ENCODE results near the gene TRPM3. TPM values are rescaled to one million over a fixed set of nuclear protein-coding genes. Genes with fewer than 3 reads are reported as not detected.
A peak's percentile ranks its signal among the peaks of the same experiment; 100 is the strongest.

Gene TRPM3
- total and polyA plus RNA-seq, 5 donors = 0.38 to 2.2 (median 1.2) TPM

DNA sequence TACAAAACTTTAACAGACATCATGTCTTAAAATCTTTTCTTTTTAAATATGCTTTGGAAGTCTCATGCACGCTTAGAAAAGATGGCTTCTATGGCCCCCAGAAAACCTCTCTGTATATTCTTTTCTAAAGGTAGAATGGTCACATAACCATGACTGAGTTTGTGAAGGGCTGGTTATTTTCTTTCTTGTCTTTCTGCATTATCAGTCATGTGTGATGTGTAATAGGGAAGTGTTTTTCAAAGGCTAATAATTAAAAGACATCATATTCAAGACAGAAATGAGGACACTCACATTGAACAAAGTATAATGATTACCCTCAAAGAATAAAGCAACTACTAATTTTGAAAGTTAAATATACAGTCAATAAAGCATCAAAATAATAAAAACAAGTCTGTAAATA is 253.4 kb downstream of the TRPM3 start:
- no peaks in the 10 kb centered on the region for H3K27me3 ChIP-seq (ENCODE audit: control insufficient read depth, insufficient read depth)
- H3K4me1 ChIP-seq (ENCODE audit: control insufficient read depth, insufficient read depth, low read length) = no peaks in the 10 kb centered on the region
- intact Hi-C loops (cut with DNase I) = no loop called here
- ATAC-seq = no peak
- H3K27ac ChIP-seq (ENCODE audit: low read length) = no peak overlapping the region
- peak overlapping the region; percentile 71 for H3K4me3 ChIP-seq (ENCODE audit: low read length)
- H3K9me3 ChIP-seq (ENCODE audit: control insufficient read depth, low read length) = no peaks in the 10 kb centered on the region
- 32% methylated on average over 1 of the region's 1 CpG for WGBS
- DNase-seq = no peak

GRCh38 chr9:70865471-70865870 is 255.9 kb downstream of the TRPM3 start:
- no peak for ATAC-seq
- intact Hi-C loops (cut with DNase I) = no loop called here
- WGBS = 64% methylated on average over 2 of the region's 2 CpGs
- Histone ChIP-seq H3K27ac (ENCODE audit: low read length) (no peak overlapping the region), H3K4me1 (ENCODE audit: control insufficient read depth, insufficient read depth, low read length) (no peaks in the 10 kb centered on the region), H3K9me3 (ENCODE audit: control insufficient read depth, low read length) (no peaks in the 10 kb centered on the region), H3K27me3 (ENCODE audit: control insufficient read depth, insufficient read depth) (no peaks in the 10 kb centered on the region), H3K4me3 (ENCODE audit: low read length) (no peak overlapping the region)
- DNase-seq = no peak

- no peaks in the 10 kb centered on the region for H3K9me3 ChIP-seq (ENCODE audit: control insufficient read depth, low read length)
- intact Hi-C loops (cut with DNase I) = no loop called here
- H3K4me3 ChIP-seq (ENCODE audit: low read length) = no peak overlapping the region
- WGBS = 67% methylated on average over 4 of the region's 4 CpGs
- DNase-seq (no peak), ATAC-seq (no peak)
- H3K4me1 ChIP-seq (ENCODE audit: control insufficient read depth, insufficient read depth, low read length) = no peaks in the 10 kb centered on the region
- H3K27me3 ChIP-seq (ENCODE audit: control insufficient read depth, insufficient read depth) = no peaks in the 10 kb centered on the region
- H3K27ac ChIP-seq (ENCODE audit: low read length) = no peak overlapping the region
Measured at GRCh38 chr9:70861797-70862196, 259.6 kb downstream of the TRPM3 start.

DNA sequence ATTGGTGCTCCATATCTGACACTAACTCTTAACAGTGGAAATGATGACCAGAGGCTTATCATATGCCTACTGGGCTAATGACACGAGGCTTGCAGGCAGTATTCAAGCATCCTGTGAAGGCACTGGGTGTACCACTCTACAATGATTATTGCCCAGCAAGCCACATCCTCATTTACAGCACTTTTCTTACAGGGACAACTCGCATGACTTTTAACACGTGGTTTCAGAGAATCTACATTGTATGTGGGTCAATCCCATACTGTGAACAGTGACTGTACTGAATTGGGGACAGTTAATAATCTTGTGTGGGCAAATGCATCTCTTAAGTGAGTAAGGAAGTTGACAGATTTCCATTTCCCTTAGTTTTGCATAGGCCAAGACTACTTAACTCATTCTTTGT is 260.0 kb downstream of the TRPM3 start:
- Histone ChIP-seq H3K9me3 (ENCODE audit: control insufficient read depth, low read length) (no peaks in the 10 kb centered on the region), H3K4me3 (ENCODE audit: low read length) (no peak overlapping the region), H3K27me3 (ENCODE audit: control insufficient read depth, insufficient read depth) (no peaks in the 10 kb centered on the region), H3K27ac (ENCODE audit: low read length) (no peak overlapping the region), H3K4me1 (ENCODE audit: control insufficient read depth, insufficient read depth, low read length) (no peaks in the 10 kb centered on the region)
- intact Hi-C loops (cut with DNase I) = no loop called here
- 69% methylated on average over 3 of the region's 3 CpGs for WGBS
- no peak for DNase-seq
- no peak for ATAC-seq

GRCh38 chr9:70859694-70860093 is 261.7 kb downstream of the TRPM3 start:
- no peak for ATAC-seq
- H3K27ac ChIP-seq (ENCODE audit: low read length) = no peak overlapping the region
- H3K4me1 ChIP-seq (ENCODE audit: control insufficient read depth, insufficient read depth, low read length) = no peaks in the 10 kb centered on the region
- no peak for DNase-seq
- H3K9me3 ChIP-seq (ENCODE audit: control insufficient read depth, low read length) = no peaks in the 10 kb centered on the region
- H3K4me3 ChIP-seq (ENCODE audit: low read length) = no peak overlapping the region
- WGBS = 79% methylated on average over 2 of the region's 2 CpGs
- no peaks in the 10 kb centered on the region for H3K27me3 ChIP-seq (ENCODE audit: control insufficient read depth, insufficient read depth)
- intact Hi-C loops (cut with DNase I) = no loop called here

DNA sequence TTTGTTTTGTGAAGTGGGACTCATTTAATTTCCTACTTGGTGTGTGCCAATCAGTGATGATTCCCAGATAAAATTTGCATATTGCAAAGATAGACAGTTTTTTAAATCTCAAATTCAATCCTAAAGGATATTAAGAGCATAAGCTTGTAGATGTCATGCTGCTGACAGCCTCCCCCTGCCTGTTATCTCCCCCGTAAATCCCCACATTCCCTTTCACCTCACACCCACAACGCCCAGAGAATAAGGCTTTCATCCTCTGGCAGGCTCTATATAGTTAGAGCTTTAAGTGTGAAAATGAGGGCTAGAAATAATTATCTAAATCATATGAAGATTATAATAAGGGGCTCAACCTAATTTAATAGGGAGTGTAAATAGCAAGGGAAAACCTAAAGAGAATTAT is 265.0 kb downstream of the TRPM3 start:
- Histone ChIP-seq H3K9me3 (ENCODE audit: control insufficient read depth, low read length) (no peaks in the 10 kb centered on the region), H3K4me1 (ENCODE audit: control insufficient read depth, insufficient read depth, low read length) (no peaks in the 10 kb centered on the region), H3K27ac (ENCODE audit: low read length) (no peak overlapping the region), H3K4me3 (ENCODE audit: low read length) (no peak overlapping the region), H3K27me3 (ENCODE audit: control insufficient read depth, insufficient read depth) (no peaks in the 10 kb centered on the region)
- 48% methylated on average over 2 of the region's 2 CpGs for WGBS
- ATAC-seq (no peak), DNase-seq (no peak)
- intact Hi-C loops (cut with DNase I) = no loop called here

GRCh38 chr9:70852711-70853240 is 268.6 kb downstream of the TRPM3 start:
- Histone ChIP-seq H3K9me3 (ENCODE audit: control insufficient read depth, low read length) (no peaks in the 10 kb centered on the region), H3K27ac (ENCODE audit: low read length) (no peak overlapping the region), H3K4me1 (ENCODE audit: control insufficient read depth, insufficient read depth, low read length) (no peaks in the 10 kb centered on the region), H3K27me3 (ENCODE audit: control insufficient read depth, insufficient read depth) (no peaks in the 10 kb centered on the region), H3K4me3 (ENCODE audit: low read length) (no peak overlapping the region)
- WGBS = 43% methylated on average over 1 of the region's 1 CpG
- DNase-seq (no peak), ATAC-seq (no peak)
- intact Hi-C loops (cut with DNase I) = no loop called here

- 89% methylated on average over 2 of the region's 2 CpGs for WGBS
- ATAC-seq = no peak
- intact Hi-C loops (cut with DNase I) = no loop called here
- Histone ChIP-seq H3K4me1 (ENCODE audit: control insufficient read depth, insufficient read depth, low read length) (no peaks in the 10 kb centered on the region), H3K27me3 (ENCODE audit: control insufficient read depth, insufficient read depth) (no peaks in the 10 kb centered on the region), H3K27ac (ENCODE audit: low read length) (no peak overlapping the region), H3K4me3 (ENCODE audit: low read length) (no peak overlapping the region), H3K9me3 (ENCODE audit: control insufficient read depth, low read length) (no peaks in the 10 kb centered on the region)
- DNase-seq = no peak
Measured at GRCh38 chr9:70840266-70840665, 281.2 kb downstream of the TRPM3 start.

DNA sequence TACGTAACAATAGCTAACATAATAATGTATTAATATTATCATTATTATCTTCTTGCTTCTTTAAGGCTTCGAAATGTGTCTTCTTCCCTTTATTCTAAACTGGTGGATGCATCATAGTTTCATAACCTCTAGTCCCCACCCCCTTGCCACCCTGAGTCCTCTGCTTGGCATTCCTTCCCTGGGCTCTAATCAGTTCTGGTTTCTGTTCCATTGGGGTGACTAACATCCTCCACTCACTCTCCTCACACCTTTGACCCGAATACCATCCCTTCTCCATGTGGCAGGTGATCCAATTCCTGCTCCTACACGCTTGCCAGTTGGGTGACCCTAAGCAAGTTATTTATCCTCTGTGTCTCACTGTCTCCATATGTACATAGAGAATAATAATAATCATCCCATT is 286.1 kb downstream of the TRPM3 start:
- Histone ChIP-seq H3K27ac (ENCODE audit: low read length) (no peak overlapping the region), H3K4me3 (ENCODE audit: low read length) (no peak overlapping the region), H3K27me3 (ENCODE audit: control insufficient read depth, insufficient read depth) (no peaks in the 10 kb centered on the region), H3K9me3 (ENCODE audit: control insufficient read depth, low read length) (no peaks in the 10 kb centered on the region), H3K4me1 (ENCODE audit: control insufficient read depth, insufficient read depth, low read length) (no peaks in the 10 kb centered on the region)
- DNase-seq = no peak
- intact Hi-C loops (cut with DNase I) = no loop called here
- WGBS = 80% methylated on average over 4 of the region's 4 CpGs
- ATAC-seq = no peak

- H3K27me3 ChIP-seq (ENCODE audit: control insufficient read depth, insufficient read depth) = no peaks in the 10 kb centered on the region
- H3K4me1 ChIP-seq (ENCODE audit: control insufficient read depth, insufficient read depth, low read length) = no peaks in the 10 kb centered on the region
- intact Hi-C loops (cut with DNase I) = no loop called here
- no peak overlapping the region for H3K27ac ChIP-seq (ENCODE audit: low read length)
- no peak overlapping the region for H3K4me3 ChIP-seq (ENCODE audit: low read length)
- no peaks in the 10 kb centered on the region for H3K9me3 ChIP-seq (ENCODE audit: control insufficient read depth, low read length)
- ATAC-seq = no peak
- no peak for DNase-seq
Measured at GRCh38 chr9:70832492-70832891, 288.9 kb downstream of the TRPM3 start.

GRCh38 chr9:70830618-70831017 is 290.8 kb downstream of the TRPM3 start:
- intact Hi-C loops (cut with DNase I) = no loop called here
- H3K4me1 ChIP-seq (ENCODE audit: control insufficient read depth, insufficient read depth, low read length) = no peaks in the 10 kb centered on the region
- H3K9me3 ChIP-seq (ENCODE audit: control insufficient read depth, low read length) = no peaks in the 10 kb centered on the region
- DNase-seq = no peak
- H3K4me3 ChIP-seq (ENCODE audit: low read length) = no peak overlapping the region
- H3K27me3 ChIP-seq (ENCODE audit: control insufficient read depth, insufficient read depth) = no peaks in the 10 kb centered on the region
- no peak overlapping the region for H3K27ac ChIP-seq (ENCODE audit: low read length)
- WGBS = 55% methylated on average over 4 of the region's 4 CpGs
- ATAC-seq = no peak

DNA sequence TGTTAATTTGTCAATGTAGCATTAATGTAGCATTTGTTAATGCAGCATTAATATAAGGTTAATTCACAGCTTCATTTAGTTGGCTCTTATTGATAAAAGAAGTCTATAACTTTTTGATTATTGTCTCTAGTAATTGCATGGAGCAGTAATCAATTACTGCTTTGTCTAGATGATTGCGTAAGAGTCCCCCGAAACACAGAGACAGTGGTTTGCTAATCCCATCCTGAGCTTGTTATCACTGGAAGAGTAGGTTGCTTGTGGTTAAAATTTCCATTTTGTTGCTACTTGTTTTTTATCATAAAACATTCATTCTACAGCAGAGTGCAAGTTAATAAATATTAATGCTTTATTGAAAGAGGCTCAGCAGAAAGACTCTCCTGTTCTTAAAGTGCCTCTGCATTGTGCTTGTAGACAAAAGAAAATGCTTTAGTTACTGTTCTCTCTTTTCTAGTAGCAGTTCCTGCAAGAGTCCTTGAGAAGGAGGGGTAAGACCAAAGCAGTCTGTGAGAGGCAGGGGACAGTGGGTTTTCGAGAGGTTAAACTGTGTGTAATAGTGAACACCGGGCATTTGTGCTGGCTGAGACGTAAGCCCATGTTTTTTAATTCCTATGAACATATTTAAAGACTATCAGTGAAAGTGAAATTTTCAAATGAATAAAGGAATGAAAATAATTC is 291.7 kb downstream of the TRPM3 start:
- H3K4me3 ChIP-seq (ENCODE audit: low read length) = no peak overlapping the region
- H3K4me1 ChIP-seq (ENCODE audit: control insufficient read depth, insufficient read depth, low read length) = no peaks in the 10 kb centered on the region
- no peaks in the 10 kb centered on the region for H3K27me3 ChIP-seq (ENCODE audit: control insufficient read depth, insufficient read depth)
- no peak overlapping the region for H3K27ac ChIP-seq (ENCODE audit: low read length)
- ATAC-seq (no peak), DNase-seq (no peak)
- WGBS = 79% methylated on average over 5 of the region's 5 CpGs
- intact Hi-C loops (cut with DNase I) = no loop called here
- no peaks in the 10 kb centered on the region for H3K9me3 ChIP-seq (ENCODE audit: control insufficient read depth, low read length)

Data from right cardiac atrium (tissue), 5 donors.